K562 (cell line): ENCODE results near the gene NR4A2. TPM values are rescaled to one million over a fixed set of nuclear protein-coding genes. Genes with fewer than 3 reads are reported as not detected.
A peak's percentile ranks its signal among the peaks of the same experiment; 100 is the strongest.

ENCODE experiments used
- BDP1 ChIP-seq: IDR thresholded peaks from 3 replicates; pipeline ENCODE4 v1.6.1; 2011; ENCODE audit not compliant: insufficient read length, insufficient read depth
- BRF1 ChIP-seq: IDR thresholded peaks from 3 replicates; pipeline ENCODE4 v1.6.1; 2011; ENCODE audit warnings: borderline replicate concordance, mild to moderate bottlenecking; ENCODE audit not compliant: insufficient read length; ENCODE audit errors: extremely low read depth
- CBX1 ChIP-seq: sonication (generic); IDR thresholded peaks from 2 replicates; pipeline ENCODE4 v1.6.1; 2016; ENCODE audit warnings: antibody characterized with exemption, low read depth, mild to moderate bottlenecking
- ESRRA ChIP-seq: fragments of 450-650 bp; IDR thresholded peaks from 2 replicates; pipeline ENCODE4 v1.6.1; 2014; ENCODE audit warnings: low read depth, mild to moderate bottlenecking, moderate library complexity, borderline replicate concordance
- GTF2E2 ChIP-seq: fragments of 200-800 bp; sonication (Bioruptor generic); IDR thresholded peaks from 2 replicates; pipeline ENCODE4 v1.6.1; 2016; ENCODE audit warnings: missing genetic modification characterization, missing compliant biosample characterization
- HSF4 ChIP-seq: fragments of 250-450 bp; sonication (Bioruptor Pico); IDR thresholded peaks from 2 replicates; pipeline ENCODE4 v2.1.2; 2022; ENCODE audit warnings: mild to moderate bottlenecking, moderate library complexity, borderline replicate concordance
- MAX ChIP-seq: sonication (generic); formaldehyde crosslinking; IDR thresholded peaks from 2 replicates; pipeline ENCODE4 v1.9.0; 2022; ENCODE audit warnings: mild to moderate bottlenecking, missing genetic modification reagents
- NR2C1 ChIP-seq, 2 experiments: fragments of 450-650 bp; IDR thresholded peaks; 2 replicates each; pipeline ENCODE4 v1.6.1; 2017; ENCODE audit warnings: mild to moderate bottlenecking in 2 of 2, antibody characterized with exemption in 1 of 2, inconsistent platforms in 1 of 2, missing compliant biosample characterization in 1 of 2, missing genetic modification characterization in 1 of 2
- NR3C1 ChIP-seq: sonication (generic); formaldehyde crosslinking; IDR thresholded peaks from 2 replicates; pipeline ENCODE4 v1.8.1; 2022; ENCODE audit warnings: missing genetic modification reagents
- PHB ChIP-seq: fragments of 250-450 bp; sonication (Bioruptor Pico); IDR thresholded peaks from 2 replicates; pipeline ENCODE4 v1.5.0; 2021
- PTRF ChIP-seq: fragments of 450-650 bp; IDR thresholded peaks from 2 replicates; pipeline ENCODE4 v1.6.1; 2016; ENCODE audit warnings: mild to moderate bottlenecking, missing genetic modification characterization, missing compliant biosample characterization
- RAD21 ChIP-seq, 2 experiments: fragments of 250-450 bp in 1 of 2; fragments of 450-650 bp in 1 of 2; sonication (Bioruptor Pico) in 1 of 2; formaldehyde crosslinking in 1 of 2; IDR thresholded peaks in 1 of 2; conservative IDR thresholded peaks in 1 of 2; 2 replicates each; pipeline versions ENCODE4 v1.4.0 to v1.8.0; 2020 to 2022; ENCODE audit warnings: mild to moderate bottlenecking in 2 of 2, moderate library complexity in 1 of 2
- RBM14 ChIP-seq: fragments of 200-400 bp; formaldehyde crosslinking; IDR thresholded peaks from 2 replicates; pipeline ENCODE4 v1.6.1; 2018; ENCODE audit warnings: low read depth, mild to moderate bottlenecking, low read length, moderate library complexity, borderline replicate concordance; ENCODE audit not compliant: insufficient read depth
- SMAD1 ChIP-seq: fragments of 150-350 bp; IDR thresholded peaks from 2 replicates; pipeline ENCODE4 v1.6.1; 2014; ENCODE audit warnings: low read length, low read depth; ENCODE audit not compliant: partially characterized antibody
- SMARCB1 ChIP-seq: IDR thresholded peaks from 2 replicates; pipeline ENCODE4 v1.6.1; 2011; ENCODE audit warnings: improper control_type of control experiment, low read depth; ENCODE audit not compliant: insufficient read length
- SMARCE1 ChIP-seq: fragments of 450-650 bp; IDR thresholded peaks from 2 replicates; pipeline ENCODE4 v1.7.1; 2016; ENCODE audit warnings: mild to moderate bottlenecking
- SNRNP70 ChIP-seq: fragments of 200-400 bp; formaldehyde crosslinking; optimal IDR thresholded peaks from 2 replicates; pipeline ENCODE3; 2017; ENCODE audit warnings: low read depth, low read length
- TEAD2 ChIP-seq: fragments of 450-650 bp; IDR thresholded peaks from 2 replicates; pipeline ENCODE4 v1.6.1; 2016; ENCODE audit warnings: missing genetic modification characterization, control low read depth, missing compliant biosample characterization
- ZBTB8A ChIP-seq: fragments of 450-650 bp; IDR thresholded peaks from 2 replicates; pipeline ENCODE4 v1.6.1; 2018; ENCODE audit warnings: mild to moderate bottlenecking, moderate library complexity; ENCODE audit not compliant: partially characterized antibody
- ZC3H11A ChIP-seq: IDR thresholded peaks from 2 replicates; pipeline ENCODE4 v1.6.1; 2012; ENCODE audit warnings: low read depth, low read length, improper control_type of control experiment
- ZNF57 ChIP-seq: fragments of 450-650 bp; formaldehyde crosslinking; IDR thresholded peaks from 2 replicates; pipeline ENCODE4 v1.4.0; 2020; ENCODE audit warnings: mild to moderate bottlenecking, moderate library complexity
- polyA plus RNA-seq, 8 experiments: library from polyadenylated mRNA; depleted of rRNA in 4 of 8; stranded (reverse) in 5 of 8; unstranded in 3 of 8; fragments of >200 nt; fragmentation: Nextera tagmentation in 2 of 8; fragmentation: Illumina TruSeq in 1 of 8; extraction: Ambion mirVana in 2 of 8; extraction: Trizol in 1 of 8; gene quantifications; 2 replicates each; pipeline versions ENCODE4 v1.2.1 to v1.2.3, GENCODE V29; 2011 to 2014; ENCODE audit warnings: inconsistent platforms in 1 of 8, missing spikeins in 1 of 8
- total RNA-seq, 7 experiments: library from RNA; depleted of rRNA in 6 of 7; stranded (reverse); fragments of >200 nt in 6 of 7; fragmentation: Illumina TruSeq in 2 of 7; extraction: Trizol in 2 of 7; gene quantifications; 2 replicates each; pipeline versions ENCODE4 v1.2.1 to v1.2.3, GENCODE V29; 2011 to 2021; ENCODE audit warnings: low replicate concordance in 1 of 7
- TF ChIP-seq, protein P1 (sequence below): fragments of 250-450 bp; sonication (Bioruptor Pico); IDR thresholded peaks from 2 replicates; pipeline ENCODE4 v1.4.0; 2020
- TF ChIP-seq, protein P2 (sequence below): fragments of 450-650 bp; formaldehyde crosslinking; IDR thresholded peaks from 2 replicates; pipeline ENCODE4 v1.4.0; 2022; ENCODE audit warnings: missing genetic modification characterization
- TF ChIP-seq, protein P3 (sequence below): fragments of 450-650 bp; IDR thresholded peaks from 2 replicates; pipeline ENCODE4 v1.7.0; 2016; ENCODE audit warnings: borderline replicate concordance

NR4A2 gene
- total and polyA plus RNA-seq, 9 of the 15 experiments (the other 6 are each of a cell fraction or from before 2014, with no cell fraction given), result 0.94 to 5.1 (median 1.3) TPM

DNA sequence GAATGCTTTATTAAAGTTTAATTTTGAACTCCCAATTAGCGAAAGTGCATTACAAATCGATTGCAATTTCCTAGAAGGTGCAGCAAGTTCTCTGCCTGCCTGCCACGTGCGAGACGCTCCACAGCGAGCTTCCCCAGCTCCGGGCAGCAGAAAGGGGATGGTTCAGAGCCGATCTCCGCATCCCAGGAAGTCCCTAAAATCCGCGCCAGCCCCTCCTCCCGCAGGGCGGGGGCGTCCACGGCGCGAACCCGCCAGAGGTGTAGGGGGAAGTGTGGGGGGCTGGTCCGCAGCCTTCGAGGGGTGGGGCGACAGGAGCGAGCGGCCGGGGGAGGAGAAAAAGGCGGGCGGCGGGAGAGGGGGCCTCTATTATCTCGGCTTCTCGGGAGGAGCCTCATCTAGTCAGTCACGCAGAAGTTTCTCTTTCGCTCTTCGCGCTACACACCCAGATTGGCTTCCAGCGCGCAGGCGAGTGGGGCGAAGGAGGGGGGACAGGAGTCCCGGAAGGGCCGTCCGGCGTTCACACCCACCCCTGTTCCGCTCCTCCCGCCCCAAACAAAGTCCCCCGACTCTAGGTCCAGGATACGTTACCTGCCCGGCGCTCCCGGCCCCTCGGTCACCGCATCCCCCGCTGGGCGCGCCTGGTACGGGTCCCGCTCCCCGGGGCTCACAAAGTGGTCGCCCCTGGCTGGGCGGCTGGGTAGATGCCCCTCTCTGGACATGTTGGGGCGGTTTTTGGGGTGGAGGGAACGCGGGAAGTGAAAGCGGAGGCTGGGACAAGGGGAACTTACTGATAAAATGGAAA lies 9.1 kb upstream of the NR4A2 start (continued):
- TF ChIP-seq MAX (CRISPR knock-in tag), result peak; percentile 95
- TF ChIP-seq NR3C1 (CRISPR knock-in tag), result 0 out of 2 replicates have a peak, but pooled peaks have one; percentile 59
- TF ChIP-seq GTF2E2, result no peak; the same call in 1 of the 2 replicates
- TF ChIP-seq ZC3H11A, result no peak
- TF ChIP-seq HSF4 (CRISPR knock-in tag), result no peak
- TF ChIP-seq SNRNP70, result no peak
- TF ChIP-seq, protein P1, sequence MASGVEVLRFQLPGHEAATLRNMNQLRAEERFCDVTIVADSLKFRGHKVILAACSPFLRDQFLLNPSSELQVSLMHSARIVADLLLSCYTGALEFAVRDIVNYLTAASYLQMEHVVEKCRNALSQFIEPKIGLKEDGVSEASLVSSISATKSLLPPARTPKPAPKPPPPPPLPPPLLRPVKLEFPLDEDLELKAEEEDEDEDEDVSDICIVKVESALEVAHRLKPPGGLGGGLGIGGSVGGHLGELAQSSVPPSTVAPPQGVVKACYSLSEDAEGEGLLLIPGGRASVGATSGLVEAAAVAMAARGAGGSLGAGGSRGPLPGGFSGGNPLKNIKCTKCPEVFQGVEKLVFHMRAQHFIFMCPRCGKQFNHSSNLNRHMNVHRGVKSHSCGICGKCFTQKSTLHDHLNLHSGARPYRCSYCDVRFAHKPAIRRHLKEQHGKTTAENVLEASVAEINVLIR (CRISPR knock-in tag), result no peak
- peak; percentile 81 for TF ChIP-seq CBX1
- no peak; the same call in 1 of the 2 replicates for TF ChIP-seq SMARCE1
- TF ChIP-seq BDP1, result no peak
- no peak for TF ChIP-seq ZBTB8A
- TF ChIP-seq, protein P2, sequence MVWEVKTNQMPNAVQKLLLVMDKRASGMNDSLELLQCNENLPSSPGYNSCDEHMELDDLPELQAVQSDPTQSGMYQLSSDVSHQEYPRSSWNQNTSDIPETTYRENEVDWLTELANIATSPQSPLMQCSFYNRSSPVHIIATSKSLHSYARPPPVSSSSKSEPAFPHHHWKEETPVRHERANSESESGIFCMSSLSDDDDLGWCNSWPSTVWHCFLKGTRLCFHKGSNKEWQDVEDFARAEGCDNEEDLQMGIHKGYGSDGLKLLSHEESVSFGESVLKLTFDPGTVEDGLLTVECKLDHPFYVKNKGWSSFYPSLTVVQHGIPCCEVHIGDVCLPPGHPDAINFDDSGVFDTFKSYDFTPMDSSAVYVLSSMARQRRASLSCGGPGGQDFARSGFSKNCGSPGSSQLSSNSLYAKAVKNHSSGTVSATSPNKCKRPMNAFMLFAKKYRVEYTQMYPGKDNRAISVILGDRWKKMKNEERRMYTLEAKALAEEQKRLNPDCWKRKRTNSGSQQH (CRISPR knock-in tag), result 0 out of 2 replicates have a peak, but pooled peaks have one; percentile 9
- TF ChIP-seq, protein P3, sequence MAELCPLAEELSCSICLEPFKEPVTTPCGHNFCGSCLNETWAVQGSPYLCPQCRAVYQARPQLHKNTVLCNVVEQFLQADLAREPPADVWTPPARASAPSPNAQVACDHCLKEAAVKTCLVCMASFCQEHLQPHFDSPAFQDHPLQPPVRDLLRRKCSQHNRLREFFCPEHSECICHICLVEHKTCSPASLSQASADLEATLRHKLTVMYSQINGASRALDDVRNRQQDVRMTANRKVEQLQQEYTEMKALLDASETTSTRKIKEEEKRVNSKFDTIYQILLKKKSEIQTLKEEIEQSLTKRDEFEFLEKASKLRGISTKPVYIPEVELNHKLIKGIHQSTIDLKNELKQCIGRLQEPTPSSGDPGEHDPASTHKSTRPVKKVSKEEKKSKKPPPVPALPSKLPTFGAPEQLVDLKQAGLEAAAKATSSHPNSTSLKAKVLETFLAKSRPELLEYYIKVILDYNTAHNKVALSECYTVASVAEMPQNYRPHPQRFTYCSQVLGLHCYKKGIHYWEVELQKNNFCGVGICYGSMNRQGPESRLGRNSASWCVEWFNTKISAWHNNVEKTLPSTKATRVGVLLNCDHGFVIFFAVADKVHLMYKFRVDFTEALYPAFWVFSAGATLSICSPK, result no peak
- no peak for TF ChIP-seq SMAD1
- TF ChIP-seq RAD21 (CRISPR knock-in tag; conservative IDR thresholded peaks at IDR 0.05 in 1 of 2, IDR thresholded peaks at IDR 0.05 in 1 of 2), result no peak
- no peak for TF ChIP-seq SMARCB1
- TF ChIP-seq ZNF57 (CRISPR knock-in tag), result no peak
- TF ChIP-seq PTRF, result no peak
- no peak for TF ChIP-seq RBM14
- no peak for TF ChIP-seq NR2C1 (IDR thresholded peaks at IDR 0.05)
- TF ChIP-seq NR2C1 (tag; IDR thresholded peaks at IDR 0.05), result no peak
- TF ChIP-seq PHB (CRISPR knock-in tag), result no peak
- TF ChIP-seq ESRRA, result no peak
- TF ChIP-seq BRF1, result no peak
- TF ChIP-seq TEAD2, result no peak
